GM10847 (cell line): ENCODE results near the gene ILF3.

ENCODE experiments used
- POLR2A ChIP-seq: IDR thresholded peaks from 2 replicates; pipeline ENCODE4 v1.6.1; 2011; ENCODE audit not compliant: insufficient read length; ENCODE audit errors: extremely low read depth

Gene ILF3

DNA sequence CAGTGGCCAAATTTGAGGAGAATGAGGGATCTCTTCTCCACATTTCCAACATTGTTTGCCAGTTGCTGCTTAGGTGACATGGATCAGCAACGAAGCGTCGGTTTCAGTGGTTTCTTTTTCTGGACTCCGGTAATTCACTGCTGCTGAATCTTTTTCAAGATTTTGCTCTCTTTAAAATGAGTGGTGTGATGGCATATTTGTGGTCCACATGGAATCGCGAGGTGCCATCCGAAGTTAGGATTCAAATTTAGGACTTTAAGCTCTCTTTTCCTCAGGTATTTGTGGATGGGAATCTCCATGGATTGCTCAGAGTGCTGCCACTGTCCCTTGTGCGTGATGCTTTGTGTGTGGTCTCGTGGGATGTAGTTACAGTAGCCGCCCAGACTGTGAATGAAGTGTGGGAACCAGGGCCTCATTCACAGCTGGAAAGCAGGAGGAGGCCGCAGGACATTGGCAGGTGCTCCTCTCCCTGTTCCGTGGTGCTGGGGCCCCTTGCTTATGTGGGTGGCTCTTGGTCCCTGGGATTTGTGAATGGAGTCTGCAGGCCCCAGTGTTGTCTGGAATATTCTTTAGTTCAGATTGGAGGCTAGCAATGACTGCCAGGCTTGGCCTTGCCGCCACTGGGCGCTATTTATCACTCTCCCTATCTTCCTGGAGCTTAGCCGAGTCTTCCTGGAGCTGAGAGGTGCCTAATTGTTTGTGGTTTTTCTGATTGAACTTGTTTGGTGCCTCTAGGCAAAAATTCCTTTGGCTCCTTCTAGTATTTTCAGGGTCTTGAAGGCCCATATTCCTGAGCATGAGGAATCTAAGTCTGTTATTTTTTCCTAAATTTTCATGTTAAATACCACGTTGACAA lies 1.5 kb downstream of the ILF3 start:
- no peak for TF ChIP-seq POLR2A

DNA sequence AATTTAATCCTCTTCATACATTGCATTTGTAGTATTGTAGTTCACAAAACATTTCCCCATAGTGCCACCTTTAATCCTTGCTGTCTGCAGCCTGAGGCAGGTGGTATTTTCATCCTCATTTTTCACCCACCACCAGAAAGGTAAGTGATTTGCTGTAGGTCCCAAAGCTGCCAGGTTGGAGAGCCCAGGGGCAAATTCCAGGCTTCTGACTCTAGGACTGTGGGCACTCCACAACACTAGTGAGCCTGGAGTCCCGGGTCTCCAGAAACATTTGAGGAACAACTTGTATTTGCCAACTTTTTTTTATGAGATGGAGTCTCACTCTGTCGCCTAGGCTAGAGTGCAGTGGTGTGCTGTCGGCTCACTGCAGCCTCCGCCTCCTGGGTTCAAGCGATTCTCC lies 6.2 kb downstream of the ILF3 start:
- TF ChIP-seq POLR2A: no peak

DNA sequence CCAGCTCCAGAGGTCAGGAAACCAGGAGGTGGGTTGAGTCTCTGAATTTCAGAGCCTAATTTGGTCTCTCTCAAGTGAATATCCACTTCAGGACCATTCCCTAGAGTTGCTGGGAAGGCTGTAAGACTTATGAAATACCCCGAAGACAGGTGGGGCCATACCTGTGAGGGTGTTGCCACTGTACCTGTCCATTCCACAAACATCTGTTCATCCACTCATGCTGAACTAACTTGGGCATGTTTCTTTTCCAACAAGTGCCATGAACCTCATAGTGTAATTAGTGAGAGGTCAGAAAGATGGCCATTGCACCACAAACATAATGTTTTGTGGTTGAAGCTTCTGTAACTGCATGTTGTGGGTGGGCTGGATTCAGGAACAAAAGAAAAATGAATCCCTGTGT lies 7.8 kb downstream of the ILF3 start:
- TF ChIP-seq POLR2A: no peak

DNA sequence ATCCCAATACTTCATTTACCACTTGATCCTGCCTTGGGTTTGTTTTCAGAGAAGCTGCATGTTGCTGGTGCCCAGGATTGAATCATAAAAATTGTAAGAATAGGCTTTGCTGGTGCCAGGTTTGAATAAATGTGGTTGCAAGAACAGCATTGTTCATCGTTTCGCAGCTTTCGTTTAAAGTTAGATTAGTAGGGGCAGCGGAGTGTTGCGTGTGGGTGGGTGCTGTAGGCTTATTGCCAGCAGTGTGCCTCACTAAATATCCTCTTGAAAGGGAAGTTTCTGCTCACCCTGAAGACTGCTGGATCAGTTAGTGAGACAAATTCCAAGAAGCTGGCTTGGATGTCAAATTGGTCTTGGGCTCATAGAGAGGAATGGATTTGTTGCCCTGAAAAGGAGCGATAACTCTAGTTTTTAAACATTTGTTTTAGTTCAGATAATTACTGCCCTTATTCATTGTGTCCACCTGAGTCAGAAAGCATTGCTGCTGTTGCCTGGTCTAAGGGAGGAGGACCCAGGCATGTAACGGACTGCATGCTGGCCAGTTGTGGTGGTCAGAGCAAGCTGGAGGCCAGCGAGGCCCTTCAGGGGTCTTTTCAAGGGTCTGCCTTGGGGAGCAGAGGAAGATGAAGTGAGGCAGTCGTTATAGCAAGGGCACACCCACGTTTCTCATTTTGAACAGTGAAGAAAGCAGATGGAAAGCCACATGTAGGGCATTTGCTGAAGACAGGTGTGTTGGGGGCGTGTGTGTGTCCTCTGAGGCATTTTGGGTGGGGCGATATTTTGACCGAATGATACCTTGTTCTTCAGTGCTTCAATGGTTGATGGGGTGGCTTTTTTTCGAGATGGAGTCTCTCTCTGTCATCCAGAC lies 8.5 kb downstream of the ILF3 start:
- no peak for TF ChIP-seq POLR2A

DNA sequence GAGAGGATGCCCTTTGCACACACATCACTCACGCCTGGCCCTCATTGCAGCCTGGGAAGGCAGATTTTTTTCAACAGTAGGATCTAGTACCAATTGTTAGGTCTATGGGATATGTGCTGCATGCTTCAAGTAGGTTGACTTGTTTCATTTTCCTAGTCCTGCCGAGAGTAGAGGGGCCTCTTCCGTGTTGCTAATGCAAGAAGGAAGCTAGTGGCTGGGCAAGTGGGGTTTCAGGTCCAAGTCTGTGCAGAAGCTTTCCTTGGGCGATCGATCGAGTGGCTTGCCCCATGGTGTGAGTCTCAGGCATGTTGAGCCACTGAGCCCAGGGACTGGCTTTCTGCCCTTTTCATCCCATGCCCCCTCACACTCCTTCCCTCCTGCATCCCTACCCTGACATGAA lies 13.7 kb downstream of the ILF3 start:
- no peak for TF ChIP-seq POLR2A

DNA sequence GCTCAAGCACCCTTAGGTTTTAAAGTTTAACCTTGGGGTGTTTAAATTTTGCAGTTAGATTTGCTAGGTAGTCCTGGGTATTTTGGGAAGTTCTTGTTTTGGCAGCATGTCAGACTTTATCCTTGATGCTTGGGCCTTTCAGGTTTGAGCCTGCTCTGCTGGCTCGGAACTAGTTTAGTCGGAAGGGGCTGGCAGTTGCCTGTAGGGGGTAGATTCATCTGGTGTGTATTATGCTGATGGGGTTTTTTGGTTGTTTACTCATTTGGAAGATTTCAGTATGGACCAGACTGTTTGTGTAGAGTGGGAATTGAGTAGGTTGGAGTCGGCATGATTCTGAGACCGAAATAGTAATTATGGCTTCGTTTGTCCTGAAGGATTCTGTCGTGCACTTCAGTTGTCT lies 15.1 kb downstream of the ILF3 start:
- no peak for TF ChIP-seq POLR2A

DNA sequence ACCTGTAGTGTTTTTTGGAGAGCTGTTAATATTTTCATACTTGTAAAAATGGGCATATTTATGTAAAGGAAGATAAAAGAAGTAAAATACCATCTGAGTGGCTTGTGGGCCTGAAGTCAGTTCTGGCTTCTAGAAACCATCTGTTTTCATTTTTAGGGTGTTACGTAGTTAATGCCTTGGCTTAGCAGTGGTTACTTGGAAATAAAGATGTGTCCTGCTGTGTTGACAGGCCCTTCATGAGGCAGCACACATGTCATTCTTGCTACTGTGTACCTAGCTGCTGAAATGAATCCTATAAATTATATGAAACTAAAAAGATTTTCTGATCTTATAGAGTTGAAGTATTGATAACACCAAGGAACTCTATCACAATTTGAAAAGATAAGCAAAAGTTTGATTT lies 16.0 kb downstream of the ILF3 start:
- no peak for TF ChIP-seq POLR2A

DNA sequence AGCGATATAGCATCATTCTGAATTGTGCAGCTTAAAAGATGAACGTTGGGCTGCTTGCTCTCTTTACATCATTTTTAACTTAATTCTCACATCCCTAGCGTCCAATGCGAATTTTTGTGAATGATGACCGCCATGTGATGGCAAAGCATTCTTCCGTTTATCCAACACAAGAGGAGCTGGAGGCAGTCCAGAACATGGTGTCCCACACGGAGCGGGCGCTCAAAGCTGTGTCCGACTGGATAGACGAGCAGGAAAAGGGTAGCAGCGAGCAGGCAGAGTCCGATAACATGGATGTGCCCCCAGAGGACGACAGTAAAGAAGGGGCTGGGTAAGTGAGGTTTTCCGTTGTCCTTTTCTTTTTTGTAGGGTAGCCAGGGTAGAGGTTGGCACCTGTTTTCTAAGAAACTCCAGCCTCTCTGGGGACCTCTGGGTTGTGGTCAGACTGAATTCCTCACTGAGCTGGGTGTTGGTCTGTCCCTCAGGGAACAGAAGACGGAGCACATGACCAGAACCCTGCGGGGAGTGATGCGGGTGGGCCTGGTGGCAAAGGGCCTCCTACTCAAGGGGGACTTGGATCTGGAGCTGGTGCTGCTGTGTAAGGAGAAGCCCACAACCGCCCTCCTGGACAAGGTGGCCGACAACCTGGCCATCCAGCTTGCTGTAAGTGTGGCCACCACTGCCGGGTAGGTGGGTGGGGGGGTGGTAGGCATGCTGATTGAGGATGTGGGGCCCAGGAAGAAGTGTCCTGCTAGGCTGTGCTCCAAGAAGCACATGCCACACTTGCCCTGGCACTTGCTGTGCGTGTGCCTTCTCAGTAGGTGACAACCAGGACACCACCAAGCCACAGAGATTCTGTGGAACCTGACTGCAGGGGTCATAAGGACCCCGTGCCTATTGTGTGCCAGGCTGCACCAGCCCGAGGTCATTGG lies 17.0 kb downstream of the ILF3 start:
- no peak for TF ChIP-seq POLR2A

DNA sequence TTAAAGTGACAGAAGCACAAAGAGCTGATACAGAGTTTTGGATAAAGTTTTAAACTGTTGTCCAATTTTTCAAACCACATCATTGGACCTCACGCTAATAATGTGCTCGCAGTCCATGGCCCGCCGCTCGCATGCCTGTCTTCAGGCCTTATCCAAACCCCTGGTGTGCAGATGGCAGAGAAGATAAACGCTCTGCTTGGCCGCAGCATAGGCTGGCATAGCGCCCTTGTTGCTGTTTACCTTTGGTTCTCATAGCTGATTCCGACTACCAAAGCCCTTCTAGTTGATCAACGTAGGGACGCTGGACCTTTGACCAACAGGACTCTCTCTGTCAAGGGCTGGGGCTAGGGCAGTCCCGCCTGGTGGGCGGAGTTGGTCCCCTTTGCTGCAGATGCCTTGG lies 23.6 kb downstream of the ILF3 start:
- no peak for TF ChIP-seq POLR2A

DNA sequence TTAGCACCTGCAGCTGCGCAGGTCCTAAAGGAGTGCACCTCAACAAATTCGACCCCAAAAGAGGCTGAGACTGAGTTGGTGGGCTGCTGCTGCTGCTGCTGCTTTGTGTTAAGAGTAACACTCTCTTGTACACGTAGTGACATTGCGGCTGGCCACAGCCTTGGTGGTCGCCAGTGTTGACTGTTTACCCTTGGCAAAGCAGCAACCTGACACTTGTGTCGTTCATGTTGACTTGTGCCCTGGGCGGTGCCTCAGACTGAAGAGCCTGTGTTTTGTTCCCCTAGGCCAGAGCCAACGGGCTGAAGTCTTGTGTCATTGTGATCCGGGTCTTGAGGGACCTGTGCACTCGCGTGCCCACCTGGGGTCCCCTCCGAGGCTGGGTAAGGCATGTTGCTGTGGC lies 24.7 kb downstream of the ILF3 start:
- TF ChIP-seq POLR2A: no peak

DNA sequence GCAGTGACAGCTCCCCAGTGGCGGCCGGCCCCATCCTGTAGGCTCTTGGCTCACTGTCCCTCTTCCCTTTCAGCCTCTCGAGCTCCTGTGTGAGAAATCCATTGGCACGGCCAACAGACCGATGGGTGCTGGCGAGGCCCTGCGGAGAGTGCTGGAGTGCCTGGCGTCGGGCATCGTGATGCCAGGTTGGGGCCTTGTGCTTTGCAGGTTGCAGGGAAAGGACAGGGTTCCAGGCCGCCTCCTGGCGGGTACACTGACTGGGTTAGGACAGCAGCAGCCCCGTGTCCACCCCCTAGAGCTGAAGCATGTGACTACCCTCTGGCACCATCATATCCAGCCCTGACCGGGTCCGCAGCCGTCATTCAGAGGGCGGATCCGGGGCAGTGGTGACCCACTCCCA lies 25.6 kb downstream of the ILF3 start:
- no peak for TF ChIP-seq POLR2A

DNA sequence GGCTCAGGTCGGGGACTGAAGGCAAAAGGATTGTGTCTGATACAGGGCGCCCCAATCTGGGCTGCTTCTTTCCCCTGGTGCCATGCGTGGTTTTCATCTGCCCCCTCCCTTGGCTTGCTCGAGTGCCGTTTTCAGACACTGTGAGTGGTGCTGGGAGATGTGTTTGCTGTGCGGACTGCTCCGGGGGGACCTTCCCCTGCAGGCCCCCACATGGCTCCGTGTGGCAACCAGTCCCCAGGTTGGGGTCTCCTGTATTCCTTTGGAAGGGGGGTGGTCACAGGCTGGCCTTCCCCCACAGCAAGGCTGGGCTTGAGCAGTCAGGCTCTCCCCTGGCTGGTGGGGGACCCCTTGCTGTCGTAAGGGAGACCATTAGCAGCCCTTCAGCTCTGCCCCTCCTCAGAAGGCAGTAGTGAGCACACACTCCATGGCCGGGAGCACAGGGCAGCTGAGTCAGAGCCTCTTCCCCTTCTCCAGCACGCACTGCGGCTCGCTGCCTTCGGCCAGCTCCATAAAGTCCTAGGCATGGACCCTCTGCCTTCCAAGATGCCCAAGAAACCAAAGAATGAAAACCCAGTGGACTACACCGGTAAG lies 26.5 kb downstream of the ILF3 start:
- no peak for TF ChIP-seq POLR2A

DNA sequence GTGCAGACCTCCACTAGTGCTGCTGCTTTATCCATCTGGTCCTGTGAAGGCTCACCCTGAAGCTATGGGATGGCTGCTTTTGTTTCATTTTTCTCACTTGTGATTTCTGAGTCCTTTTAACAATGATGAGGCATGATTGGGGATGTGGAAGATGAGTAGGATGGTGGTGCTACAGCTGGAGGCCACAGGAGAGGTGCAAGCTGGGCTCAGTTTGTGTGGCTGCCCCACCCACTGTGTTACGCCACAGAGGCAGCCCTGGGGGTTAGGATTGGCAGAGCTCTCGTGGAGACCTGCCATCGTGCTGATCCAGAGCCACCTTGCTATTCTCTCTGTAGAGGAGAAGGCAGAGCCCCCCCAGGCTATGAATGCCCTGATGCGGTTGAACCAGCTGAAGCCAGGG lies 27.5 kb downstream of the ILF3 start:
- TF ChIP-seq POLR2A: no peak

DNA sequence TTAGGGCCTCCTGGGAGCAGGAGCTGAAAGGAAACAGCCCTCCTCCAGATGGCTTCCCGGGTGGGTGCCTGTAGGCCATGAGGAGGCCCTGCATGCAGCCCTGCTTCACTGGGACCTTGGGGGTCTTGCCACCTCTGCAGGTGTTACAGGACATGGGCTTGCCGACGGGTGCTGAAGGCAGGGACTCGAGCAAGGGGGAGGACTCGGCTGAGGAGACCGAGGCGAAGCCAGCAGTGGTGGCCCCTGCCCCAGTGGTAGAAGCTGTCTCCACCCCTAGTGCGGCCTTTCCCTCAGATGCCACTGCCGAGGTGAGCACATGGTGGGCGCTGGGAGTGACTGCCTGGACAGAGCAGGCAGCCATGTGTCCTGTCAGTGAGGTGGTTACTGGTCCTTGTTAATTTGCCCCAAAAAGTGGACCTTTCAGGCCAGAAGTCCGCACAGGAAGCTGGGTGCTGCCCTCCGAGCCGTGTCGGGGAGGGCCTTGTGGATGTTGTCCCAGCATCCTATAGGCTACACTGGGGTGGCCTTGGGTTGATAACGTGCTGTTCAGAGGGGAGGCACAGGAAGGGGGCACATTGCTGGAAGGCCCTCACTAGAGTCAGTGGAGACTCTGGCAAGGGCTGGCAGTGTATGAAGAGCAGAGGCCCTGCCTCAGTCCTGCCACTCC lies 28.4 kb downstream of the ILF3 start:
- no peak for TF ChIP-seq POLR2A
